ENCODE data around the gene AOX1. TPM values are rescaled to one million over a fixed set of nuclear protein-coding genes. Genes with fewer than 3 reads are reported as not detected.

The AOX1 gene
- total and polyA plus RNA-seq, 2 donors (not counting 1 experiment from before 2014, with no cell fraction given): 0.18 TPM; not detected in 1

GRCh38 chr2:200677721-200678532, 92.1 kb downstream of the AOX1 start:
- Histone ChIP-seq H2AFZ (ENCODE audit: insufficient read depth, low read depth, low read length, poor library complexity, severe bottlenecking) (no peak overlapping the region), H3K36me3 (replicated peaks in 1 of 2; ENCODE audit: control extremely low read depth in 1 of 2, control insufficient read depth in 1 of 2, extremely low read depth in 1 of 2, insufficient read depth in 2 of 2, low read length in 1 of 2) (no peaks in the 10 kb centered on the region), H3K79me2 (ENCODE audit: control insufficient read depth, insufficient read depth, low read length) (no peaks in the 10 kb centered on the region), H3K4me3 (ENCODE audit: control extremely low read depth in 1 of 5, extremely low read depth in 1 of 5, insufficient read depth in 1 of 5, low read depth in 2 of 5, low read length in 4 of 5) (no peak overlapping the region), H3K4me1 (ENCODE audit: control insufficient read depth in 2 of 2, insufficient read depth in 2 of 2, low read length in 2 of 2) (no peaks in the 10 kb centered on the region), H3K27me3 (replicated peaks in 1 of 4; ENCODE audit: control extremely low read depth in 1 of 4, control insufficient read depth in 3 of 4, insufficient read depth in 4 of 4, low read length in 3 of 4) (peaks cover 0 to 5% (median under 1%) of the 10 kb centered on the region in 4 experiments), H3K4me2 (replicated peaks; ENCODE audit: low read depth, low read length, poor library complexity, severe bottlenecking) (no peak overlapping the region), H3K27ac (ENCODE audit: low read length in 2 of 2) (no peak overlapping the region), H4K20me1 (ENCODE audit: control insufficient read depth, insufficient read depth, low read length, poor library complexity, severe bottlenecking) (no peaks in the 10 kb centered on the region), H3K9ac (ENCODE audit: low read length) (no peak overlapping the region), H3K9me3 (ENCODE audit: control extremely low read depth in 1 of 3, control insufficient read depth in 2 of 3, insufficient read depth in 1 of 3, low read length in 2 of 3) (no peaks in the 10 kb centered on the region)
- no peak for TF ChIP-seq EZH2 (IDR thresholded peaks at IDR 0.05; ENCODE audit: borderline replicate concordance, insufficient read depth, low read depth, low read length, poor library complexity, severe bottlenecking)
- TF ChIP-seq, protein P1, sequence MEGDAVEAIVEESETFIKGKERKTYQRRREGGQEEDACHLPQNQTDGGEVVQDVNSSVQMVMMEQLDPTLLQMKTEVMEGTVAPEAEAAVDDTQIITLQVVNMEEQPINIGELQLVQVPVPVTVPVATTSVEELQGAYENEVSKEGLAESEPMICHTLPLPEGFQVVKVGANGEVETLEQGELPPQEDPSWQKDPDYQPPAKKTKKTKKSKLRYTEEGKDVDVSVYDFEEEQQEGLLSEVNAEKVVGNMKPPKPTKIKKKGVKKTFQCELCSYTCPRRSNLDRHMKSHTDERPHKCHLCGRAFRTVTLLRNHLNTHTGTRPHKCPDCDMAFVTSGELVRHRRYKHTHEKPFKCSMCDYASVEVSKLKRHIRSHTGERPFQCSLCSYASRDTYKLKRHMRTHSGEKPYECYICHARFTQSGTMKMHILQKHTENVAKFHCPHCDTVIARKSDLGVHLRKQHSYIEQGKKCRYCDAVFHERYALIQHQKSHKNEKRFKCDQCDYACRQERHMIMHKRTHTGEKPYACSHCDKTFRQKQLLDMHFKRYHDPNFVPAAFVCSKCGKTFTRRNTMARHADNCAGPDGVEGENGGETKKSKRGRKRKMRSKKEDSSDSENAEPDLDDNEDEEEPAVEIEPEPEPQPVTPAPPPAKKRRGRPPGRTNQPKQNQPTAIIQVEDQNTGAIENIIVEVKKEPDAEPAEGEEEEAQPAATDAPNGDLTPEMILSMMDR (IDR thresholded peaks at IDR 0.05): no peak
- intact Hi-C loops (cut with micrococcal nuclease): no loop called here
- no peaks in the 10 kb centered on the region for H3K9me3 Mint-ChIP-seq (ENCODE audit: insufficient read depth)
- DNase-seq: no peak
- no peaks in the 10 kb centered on the region for H3K4me1 Mint-ChIP-seq
- no peak overlapping the region for H3K27ac Mint-ChIP-seq
- peaks cover 24% of the 10 kb centered on the region for H3K27me3 Mint-ChIP-seq
- H3K4me3 Mint-ChIP-seq: no peak overlapping the region
- WGBS (ENCODE audit: insufficient coverage): 96% methylated on average over 4 of the region's 11 CpGs
- ChIA-PET CTCF (no interaction called here), POLR2A (no interaction called here)
- ATAC-seq (ENCODE audit: low read depth): no peak

GRCh38 chr2:200679127-200679526, 93.3 kb downstream of the AOX1 start:
- CTCF ChIA-PET: no interaction called here
- Histone ChIP-seq H2AFZ (ENCODE audit: insufficient read depth, low read depth, low read length, poor library complexity, severe bottlenecking) (no peak overlapping the region), H3K4me1 (ENCODE audit: control insufficient read depth in 2 of 2, insufficient read depth in 2 of 2, low read length in 2 of 2) (no peaks in the 10 kb centered on the region), H4K20me1 (ENCODE audit: control insufficient read depth, insufficient read depth, low read length, poor library complexity, severe bottlenecking) (no peaks in the 10 kb centered on the region), H3K9ac (ENCODE audit: low read length) (no peak overlapping the region), H3K27ac (ENCODE audit: low read length in 2 of 2) (no peak overlapping the region), H3K4me2 (replicated peaks; ENCODE audit: low read depth, low read length, poor library complexity, severe bottlenecking) (no peak overlapping the region), H3K27me3 (replicated peaks in 1 of 4; ENCODE audit: control extremely low read depth in 1 of 4, control insufficient read depth in 3 of 4, insufficient read depth in 4 of 4, low read length in 3 of 4) (no peaks in the 10 kb centered on the region), H3K79me2 (ENCODE audit: control insufficient read depth, insufficient read depth, low read length) (no peaks in the 10 kb centered on the region), H3K9me3 (ENCODE audit: control extremely low read depth in 1 of 3, control insufficient read depth in 2 of 3, insufficient read depth in 1 of 3, low read length in 2 of 3) (no peaks in the 10 kb centered on the region), H3K4me3 (ENCODE audit: control extremely low read depth in 1 of 5, extremely low read depth in 1 of 5, insufficient read depth in 1 of 5, low read depth in 2 of 5, low read length in 4 of 5) (no peak overlapping the region), H3K36me3 (replicated peaks in 1 of 2; ENCODE audit: control extremely low read depth in 1 of 2, control insufficient read depth in 1 of 2, extremely low read depth in 1 of 2, insufficient read depth in 2 of 2, low read length in 1 of 2) (no peaks in the 10 kb centered on the region)
- WGBS (ENCODE audit: insufficient coverage): 100% methylated on average over 1 of the region's 5 CpGs
- POLR2A ChIA-PET: no interaction called here
- Mint-ChIP-seq H3K27me3 (peaks cover 18% of the 10 kb centered on the region), H3K9me3 (ENCODE audit: insufficient read depth) (no peaks in the 10 kb centered on the region), H3K4me1 (no peaks in the 10 kb centered on the region), H3K4me3 (no peak overlapping the region), H3K27ac (no peak overlapping the region)
- ATAC-seq (ENCODE audit: low read depth) (no peak), DNase-seq (no peak)
- TF ChIP-seq, protein P1 (IDR thresholded peaks at IDR 0.05): no peak
- TF ChIP-seq EZH2 (IDR thresholded peaks at IDR 0.05; ENCODE audit: borderline replicate concordance, insufficient read depth, low read depth, low read length, poor library complexity, severe bottlenecking): no peak
- intact Hi-C loops (cut with micrococcal nuclease): no loop called here

All from B cell (primary cell).